Trophoblast cell (in vitro differentiated cells and primary cell): ENCODE data around the gene SLC35F4.

Experiments
- DNase-seq, 2 donors: peaks; one replicate each; pipeline ENCODE4 v3.0.0-alpha.2; 2016
- H2AFZ ChIP-seq: 2 replicates; pipeline ENCODE4 v1.6.1; 2013; ENCODE audit warnings: low read length, moderate library complexity, mild to moderate bottlenecking; ENCODE audit not compliant: insufficient read depth, poor library complexity
- H2AK5ac ChIP-seq: 2 replicates; pipeline ENCODE4 v1.6.1; 2013; ENCODE audit warnings: mild to moderate bottlenecking, low read length
- H2BK120ac ChIP-seq: 2 replicates; pipeline ENCODE4 v1.6.1; 2013; ENCODE audit warnings: low read length, mild to moderate bottlenecking, moderate library complexity; ENCODE audit not compliant: insufficient read depth, poor library complexity
- H2BK12ac ChIP-seq: 2 replicates; pipeline ENCODE4 v1.6.1; 2013; ENCODE audit warnings: mild to moderate bottlenecking, low read length, moderate library complexity
- H2BK5ac ChIP-seq: 2 replicates; pipeline ENCODE4 v1.6.1; 2013; ENCODE audit warnings: low read length, low read depth, moderate library complexity, mild to moderate bottlenecking; ENCODE audit not compliant: poor library complexity
- H3K14ac ChIP-seq: 2 replicates; pipeline ENCODE4 v1.6.1; 2013; ENCODE audit warnings: mild to moderate bottlenecking, low read length
- H3K18ac ChIP-seq: 2 replicates; pipeline ENCODE4 v1.6.1; 2013; ENCODE audit warnings: mild to moderate bottlenecking, low read length
- H3K23ac ChIP-seq: 2 replicates; pipeline ENCODE4 v1.6.1; 2013; ENCODE audit warnings: low read length
- H3K27ac ChIP-seq: 2 replicates; pipeline ENCODE4 v1.5.1; 2013; ENCODE audit warnings: low read depth, mild to moderate bottlenecking, inconsistent platforms, low read length, moderate library complexity
- H3K27me3 ChIP-seq: 2 replicates; pipeline ENCODE4 v1.6.1; 2013; ENCODE audit warnings: inconsistent platforms, mild to moderate bottlenecking, low read length, moderate library complexity; ENCODE audit not compliant: insufficient read depth
- H3K36me3 ChIP-seq, 2 experiments: 1 replicate in 1 of 2; 2 replicates in 1 of 2; pipeline ENCODE4 v1.6.1; 2013; ENCODE audit warnings: low read length in 2 of 2, mild to moderate bottlenecking in 2 of 2, moderate library complexity in 1 of 2; ENCODE audit not compliant: insufficient read depth in 2 of 2, control insufficient read depth in 1 of 2
- H3K4ac ChIP-seq: 2 replicates; pipeline ENCODE4 v1.6.1; 2013; ENCODE audit warnings: low read depth, mild to moderate bottlenecking, low read length, moderate library complexity
- H3K4me1 ChIP-seq, 2 experiments: 1 replicate in 1 of 2; 2 replicates in 1 of 2; pipeline ENCODE4 v1.6.1; 2013; ENCODE audit warnings: low read length in 2 of 2, mild to moderate bottlenecking in 2 of 2, moderate library complexity in 1 of 2; ENCODE audit not compliant: insufficient read depth in 2 of 2, control insufficient read depth in 1 of 2
- H3K4me2 ChIP-seq: 2 replicates; pipeline ENCODE4 v1.6.1; 2013; ENCODE audit warnings: inconsistent platforms, mild to moderate bottlenecking, low read length, moderate library complexity
- H3K4me3 ChIP-seq: 2 replicates; pipeline ENCODE4 v1.5.1; 2013; ENCODE audit warnings: mild to moderate bottlenecking, low read depth, low read length, inconsistent platforms
- H3K79me1 ChIP-seq: one replicate; pipeline ENCODE4 v1.6.1; 2013; ENCODE audit warnings: low read length
- H3K79me2 ChIP-seq: 2 replicates; pipeline ENCODE4 v1.6.1; 2013; ENCODE audit warnings: low read length, mild to moderate bottlenecking; ENCODE audit not compliant: control insufficient read depth, insufficient read depth, poor library complexity
- H3K9ac ChIP-seq: 2 replicates; pipeline ENCODE4 v1.6.1; 2013; ENCODE audit warnings: mild to moderate bottlenecking, low read length
- H3K9me3 ChIP-seq: 2 replicates; pipeline ENCODE4 v1.6.1; 2013; ENCODE audit warnings: low read depth, mild to moderate bottlenecking, control low read depth, inconsistent platforms, low read length; ENCODE audit not compliant: insufficient read depth
- H4K12ac ChIP-seq: 2 replicates; pipeline ENCODE4 v1.6.1; 2013; ENCODE audit warnings: low read depth, mild to moderate bottlenecking, low read length, moderate library complexity
- H4K8ac ChIP-seq: 2 replicates; pipeline ENCODE4 v1.6.1; 2013; ENCODE audit warnings: low read depth, mild to moderate bottlenecking, low read length, moderate library complexity
- H4K91ac ChIP-seq: one replicate; pipeline ENCODE4 v1.6.1; 2013; ENCODE audit warnings: low read depth, mild to moderate bottlenecking, low read length, moderate library complexity
- WGBS: extraction: QIAGEN DNeasy Blood & Tissue Kit; methylation state at CpG from one replicate; pipeline ENCODE4 v1.1.7; 2013; ENCODE audit warnings: missing lambda C conversion rate; ENCODE audit not compliant: insufficient read length, insufficient coverage; ENCODE audit errors: extremely low coverage; 5-methylcytosine and 5-hydroxymethylcytosine counted together

Gene SLC35F4

DNA sequence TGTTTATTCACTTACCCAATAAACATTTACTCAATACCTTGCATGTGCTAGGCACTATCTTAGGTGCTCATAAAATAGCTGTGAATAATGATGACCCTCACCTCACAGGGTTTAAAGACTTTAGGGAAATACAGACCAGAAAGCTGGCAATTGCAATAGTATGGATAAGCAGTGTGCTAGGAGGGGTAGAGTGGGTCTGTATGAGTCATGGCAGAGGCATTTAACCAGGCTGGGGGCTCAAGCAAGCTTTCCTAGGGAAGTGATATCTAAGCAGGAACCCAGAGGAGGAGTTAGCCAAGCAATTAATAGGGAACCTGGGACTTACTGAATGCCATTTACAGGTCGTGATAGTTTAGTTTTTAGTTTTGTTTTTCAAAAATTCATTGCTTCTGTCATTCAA is 248.4 kb downstream of the SLC35F4 start:
- H3K9me3 ChIP-seq = no peaks in the 10 kb centered on the region
- no peak overlapping the region for H3K23ac ChIP-seq
- no peak overlapping the region for H2BK12ac ChIP-seq
- H3K9ac ChIP-seq = no peak overlapping the region
- no peak overlapping the region for H3K4me2 ChIP-seq
- H4K8ac ChIP-seq = no peak overlapping the region
- no peak overlapping the region for H3K4ac ChIP-seq
- no peak overlapping the region for H2AFZ ChIP-seq
- H3K18ac ChIP-seq = no peak overlapping the region
- no peaks in the 10 kb centered on the region for H3K79me1 ChIP-seq
- no peaks in the 10 kb centered on the region for H3K36me3 ChIP-seq
- H3K4me3 ChIP-seq = no peak overlapping the region
- H2BK120ac ChIP-seq = no peak overlapping the region
- no peak for DNase-seq
- no peak overlapping the region for H4K91ac ChIP-seq
- H3K27me3 ChIP-seq = no peaks in the 10 kb centered on the region
- no peak overlapping the region for H2BK5ac ChIP-seq
- no CpG with 5 or more reads among the region's 1 CpG for WGBS
- H3K27ac ChIP-seq = no peak overlapping the region
- H3K14ac ChIP-seq = no peak overlapping the region
- no peaks in the 10 kb centered on the region for H3K79me2 ChIP-seq
- H2AK5ac ChIP-seq = no peak overlapping the region
- no peak overlapping the region for H4K12ac ChIP-seq
- H3K4me1 ChIP-seq = no peaks in the 10 kb centered on the region

DNA sequence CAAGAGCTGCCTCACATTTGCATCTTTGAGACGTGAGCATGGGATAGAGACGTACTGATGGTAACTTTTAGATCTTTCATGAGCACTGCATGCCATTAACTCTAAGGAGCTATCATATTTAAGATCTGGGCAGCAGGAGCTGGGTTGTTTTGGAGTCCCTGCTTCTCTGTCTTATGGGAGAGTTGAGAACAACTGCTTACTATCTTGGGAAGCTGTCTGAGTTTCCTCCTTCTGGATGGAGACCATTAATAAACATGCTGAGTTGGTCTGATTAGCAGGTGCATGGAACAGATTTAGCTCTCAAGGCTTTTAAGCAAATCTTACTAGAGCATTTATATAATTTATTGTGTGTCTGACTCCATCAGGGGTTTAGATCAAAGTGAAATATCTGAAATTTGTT is 252.9 kb downstream of the SLC35F4 start:
- Histone ChIP-seq H4K8ac (no peak overlapping the region), H2BK12ac (no peak overlapping the region), H3K36me3 (no peaks in the 10 kb centered on the region), H3K4me2 (no peak overlapping the region), H4K91ac (no peak overlapping the region), H3K4ac (no peak overlapping the region), H3K4me1 (peaks cover 0 to 2% of the 10 kb centered on the region in 2 experiments), H3K9me3 (no peaks in the 10 kb centered on the region), H3K27ac (no peak overlapping the region), H2BK120ac (no peak overlapping the region), H3K23ac (no peak overlapping the region), H3K27me3 (no peaks in the 10 kb centered on the region), H3K9ac (no peak overlapping the region), H3K79me2 (no peaks in the 10 kb centered on the region), H3K4me3 (no peak overlapping the region), H2AFZ (no peak overlapping the region), H3K14ac (no peak overlapping the region), H2BK5ac (no peak overlapping the region), H3K18ac (no peak overlapping the region), H2AK5ac (no peak overlapping the region), H4K12ac (no peak overlapping the region), H3K79me1 (no peaks in the 10 kb centered on the region)
- WGBS = no CpG with 5 or more reads among the region's 2 CpGs
- DNase-seq = no peak

DNA sequence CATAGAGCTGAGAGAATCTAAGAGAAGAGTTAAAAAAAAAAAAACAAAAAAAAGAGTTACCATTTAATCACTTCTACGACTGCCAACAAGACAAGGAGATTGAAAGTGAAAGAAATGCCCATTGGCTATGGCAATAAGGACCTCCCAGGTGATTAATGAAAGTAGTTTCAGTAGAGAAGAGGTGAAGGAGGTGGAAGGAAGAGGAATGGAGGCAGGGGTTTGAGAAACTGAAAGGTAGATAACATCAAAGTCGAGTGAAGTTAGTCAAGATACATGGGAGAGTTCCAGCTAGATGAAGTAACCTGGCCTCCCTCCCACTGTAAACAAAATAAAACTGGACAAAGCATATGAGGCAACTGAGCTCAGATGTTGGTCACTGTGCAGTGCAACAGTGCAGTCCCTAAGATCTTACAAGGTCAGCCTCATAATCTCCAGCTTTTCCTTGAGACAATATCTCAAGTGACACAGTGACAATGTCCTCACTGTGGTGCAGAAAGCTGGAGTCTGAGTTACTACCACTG is 254.3 kb downstream of the SLC35F4 start:
- Histone ChIP-seq H2AFZ (no peak overlapping the region), H3K9me3 (no peaks in the 10 kb centered on the region), H3K79me1 (no peaks in the 10 kb centered on the region), H4K91ac (no peak overlapping the region), H3K4ac (no peak overlapping the region), H3K14ac (no peak overlapping the region), H4K8ac (no peak overlapping the region), H3K4me3 (no peak overlapping the region), H2BK12ac (no peak overlapping the region), H3K27ac (no peak overlapping the region), H3K4me1 (peaks cover 0 to 2% of the 10 kb centered on the region in 2 experiments), H3K9ac (no peak overlapping the region), H3K18ac (no peak overlapping the region), H2BK120ac (no peak overlapping the region), H4K12ac (no peak overlapping the region), H3K36me3 (no peaks in the 10 kb centered on the region), H3K79me2 (no peaks in the 10 kb centered on the region), H3K23ac (no peak overlapping the region), H2AK5ac (no peak overlapping the region), H3K4me2 (no peak overlapping the region), H2BK5ac (no peak overlapping the region), H3K27me3 (no peaks in the 10 kb centered on the region)
- no peak for DNase-seq
- no CpG with 5 or more reads among the region's 2 CpGs for WGBS

DNA sequence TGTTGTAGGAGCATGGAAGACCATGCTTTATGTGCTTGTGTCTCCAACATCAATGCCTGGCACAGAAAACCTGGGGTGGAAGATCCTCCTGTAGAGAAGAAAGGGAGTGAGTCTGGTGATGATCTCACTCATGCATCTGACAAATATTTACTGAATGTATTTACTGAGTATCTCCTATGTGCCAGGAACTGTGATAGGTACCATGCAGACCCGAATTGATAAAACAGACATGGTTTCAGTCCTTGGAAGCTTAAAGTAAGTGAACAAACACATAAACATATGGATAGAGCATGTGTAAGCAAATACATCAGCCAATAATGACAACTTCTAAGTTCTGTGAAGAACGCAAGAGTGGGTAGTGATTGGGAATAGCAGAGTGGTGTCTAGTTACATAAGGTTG is 255.3 kb downstream of the SLC35F4 start:
- no peak for DNase-seq
- Histone ChIP-seq H3K9ac (no peak overlapping the region), H3K14ac (no peak overlapping the region), H3K27me3 (no peaks in the 10 kb centered on the region), H3K79me1 (no peaks in the 10 kb centered on the region), H3K4me2 (no peak overlapping the region), H2AFZ (no peak overlapping the region), H3K79me2 (no peaks in the 10 kb centered on the region), H2BK120ac (no peak overlapping the region), H2BK5ac (no peak overlapping the region), H4K91ac (no peak overlapping the region), H3K4me1 (peaks cover 0 to 2% of the 10 kb centered on the region in 2 experiments), H3K9me3 (no peaks in the 10 kb centered on the region), H4K8ac (no peak overlapping the region), H3K4ac (no peak overlapping the region), H3K23ac (no peak overlapping the region), H3K4me3 (no peak overlapping the region), H2AK5ac (no peak overlapping the region), H2BK12ac (no peak overlapping the region), H3K27ac (no peak overlapping the region), H4K12ac (no peak overlapping the region), H3K36me3 (no peaks in the 10 kb centered on the region), H3K18ac (no peak overlapping the region)
- no CpG with 5 or more reads among the region's 2 CpGs for WGBS
